ENCODE data around the gene KLHL3. TPM values are rescaled to one million over a fixed set of nuclear protein-coding genes. Genes with fewer than 3 reads are reported as not detected.

KLHL3 gene
- total and polyA plus RNA-seq, 9 of the 15 experiments (the other 6 are each of a cell fraction or from before 2014, with no cell fraction given) = under 0.01 to 1.5 (median 0.22) TPM

GRCh38 chr5:137589185-137589584 is 146.7 kb downstream of the KLHL3 start (continued):
- TF ChIP-seq, protein P1, sequence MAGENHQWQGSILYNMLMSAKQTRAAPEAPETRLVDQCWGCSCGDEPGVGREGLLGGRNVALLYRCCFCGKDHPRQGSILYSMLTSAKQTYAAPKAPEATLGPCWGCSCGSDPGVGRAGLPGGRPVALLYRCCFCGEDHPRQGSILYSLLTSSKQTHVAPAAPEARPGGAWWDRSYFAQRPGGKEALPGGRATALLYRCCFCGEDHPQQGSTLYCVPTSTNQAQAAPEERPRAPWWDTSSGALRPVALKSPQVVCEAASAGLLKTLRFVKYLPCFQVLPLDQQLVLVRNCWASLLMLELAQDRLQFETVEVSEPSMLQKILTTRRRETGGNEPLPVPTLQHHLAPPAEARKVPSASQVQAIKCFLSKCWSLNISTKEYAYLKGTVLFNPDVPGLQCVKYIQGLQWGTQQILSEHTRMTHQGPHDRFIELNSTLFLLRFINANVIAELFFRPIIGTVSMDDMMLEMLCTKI (IDR thresholded peaks at IDR 0.05; ENCODE audit: partially characterized antibody) = no peak
- no peak for TF ChIP-seq PCBP1 (IDR thresholded peaks at IDR 0.05; ENCODE audit: low read depth, low read length, poor library complexity, severe bottlenecking)
- no peak for TF ChIP-seq ELK3 (CRISPR knock-in tag; IDR thresholded peaks at IDR 0.05)
- no peak for TF ChIP-seq TEAD4 (IDR thresholded peaks at IDR 0.05; ENCODE audit: low read length)
- no peak for TF ChIP-seq TEAD4 (CRISPR knock-in tag; IDR thresholded peaks at IDR 0.05; ENCODE audit: borderline replicate concordance)

GRCh38 chr5:137587919-137588318 is 148.0 kb downstream of the KLHL3 start:
- no peak overlapping the region for H3K27ac ChIP-seq (ENCODE audit: extremely low read depth, low read depth, low read length)
- TF ChIP-seq RBM15 (IDR thresholded peaks at IDR 0.05; ENCODE audit: insufficient read depth, low read length) (no peak), HDAC1 (IDR thresholded peaks at IDR 0.05) (no peak), NR2F6 (CRISPR knock-in tag; IDR thresholded peaks at IDR 0.05) (no peak), LARP7 (IDR thresholded peaks at IDR 0.05) (no peak), NCOA6 (IDR thresholded peaks at IDR 0.05) (no peak), BRF1 (IDR thresholded peaks at IDR 0.05; ENCODE audit: borderline replicate concordance, extremely low read depth, insufficient read length) (no peak), ZNF184 (CRISPR knock-in tag; IDR thresholded peaks at IDR 0.05) (no peak), HDAC6 (IDR thresholded peaks at IDR 0.05; ENCODE audit: low read depth, low read length) (no peak)
- TF ChIP-seq, protein P2, sequence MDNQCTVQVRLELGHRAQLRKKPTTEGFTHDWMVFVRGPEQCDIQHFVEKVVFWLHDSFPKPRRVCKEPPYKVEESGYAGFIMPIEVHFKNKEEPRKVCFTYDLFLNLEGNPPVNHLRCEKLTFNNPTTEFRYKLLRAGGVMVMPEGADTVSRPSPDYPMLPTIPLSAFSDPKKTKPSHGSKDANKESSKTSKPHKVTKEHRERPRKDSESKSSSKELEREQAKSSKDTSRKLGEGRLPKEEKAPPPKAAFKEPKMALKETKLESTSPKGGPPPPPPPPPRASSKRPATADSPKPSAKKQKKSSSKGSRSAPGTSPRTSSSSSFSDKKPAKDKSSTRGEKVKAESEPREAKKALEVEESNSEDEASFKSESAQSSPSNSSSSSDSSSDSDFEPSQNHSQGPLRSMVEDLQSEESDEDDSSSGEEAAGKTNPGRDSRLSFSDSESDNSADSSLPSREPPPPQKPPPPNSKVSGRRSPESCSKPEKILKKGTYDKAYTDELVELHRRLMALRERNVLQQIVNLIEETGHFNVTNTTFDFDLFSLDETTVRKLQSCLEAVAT (IDR thresholded peaks at IDR 0.05) = no peak
- no peaks in the 10 kb centered on the region for H3K4me1 ChIP-seq (replicated peaks in 1 of 2; ENCODE audit: control insufficient read depth in 2 of 2, insufficient read depth in 2 of 2, low read length in 2 of 2)
- no peaks in the 10 kb centered on the region for H3K9me3 ChIP-seq (replicated peaks; ENCODE audit: control insufficient read depth, insufficient read depth, low read depth, low read length)
- intact Hi-C loops (cut with micrococcal nuclease) = no loop called here
- H3K79me2 ChIP-seq (ENCODE audit: control insufficient read depth, insufficient read depth, low read length) = no peaks in the 10 kb centered on the region
- in situ Hi-C loops (cut with MboI) = no loop called here
- H3K4me2 ChIP-seq (ENCODE audit: insufficient read depth, low read length) = no peak overlapping the region
- no peaks in the 10 kb centered on the region for H3K27me3 ChIP-seq (ENCODE audit: control insufficient read depth in 2 of 2, insufficient read depth in 2 of 2, low read length in 2 of 2)
- no peak overlapping the region for H3K9ac ChIP-seq (ENCODE audit: insufficient read depth in 1 of 2, low read depth in 2 of 2, low read length in 2 of 2)
- H2AFZ ChIP-seq (ENCODE audit: low read depth, low read length) = no peak overlapping the region
- no peaks in the 10 kb centered on the region for H4K20me1 ChIP-seq (replicated peaks; ENCODE audit: control insufficient read depth, insufficient read depth, low read length)
- no peaks in the 10 kb centered on the region for H3K36me3 ChIP-seq (ENCODE audit: control insufficient read depth, insufficient read depth, low read length)
- ChIA-PET CTCF (ENCODE audit: low intra/inter-chr PET ratio) (no interaction called here), POLR2A (no interaction called here)
- ATAC-seq (no peak), FAIRE-seq (no peak), DNase-seq (ENCODE audit: extremely low read depth in 1 of 4, low spot score in 3 of 4) (no peak)
- H3K9me1 ChIP-seq (ENCODE audit: control insufficient read depth, insufficient read depth, low read length) = no peaks in the 10 kb centered on the region
- no peak overlapping the region for H3K4me3 ChIP-seq
- WGBS (ENCODE audit: insufficient coverage, low coverage, missing lambda C conversion rate) = 0% methylated on average over 4 of the region's 4 CpGs
- no TSS peak for BruUV-seq (replicated peaks)
